Erythroblast (primary cell): ENCODE measurements around the gene MEIS1.

Source experiments
- DNase-seq, 2 experiments: peaks; one replicate each; lab custom pipeline; 2025; lab: John Stamatoyannopoulos, UW
- GATA1 ChIP-seq: IDR thresholded peaks from 2 replicates; pipeline ENCODE4 v1.6.1; 2011; ENCODE audit warnings: low read depth, mild to moderate bottlenecking, control low read depth, low read length, moderate library complexity
- POLR2A ChIP-seq: IDR thresholded peaks from 2 replicates; pipeline ENCODE4 v1.6.1; 2011; ENCODE audit warnings: mild to moderate bottlenecking, low read length

The MEIS1 gene

GRCh38 chr2:66585587-66585986, 150.7 kb downstream of the MEIS1 start:
- no peak for DNase-seq
- no peak for TF ChIP-seq GATA1
- TF ChIP-seq POLR2A = no peak

- no peak for TF ChIP-seq GATA1
- no peak for TF ChIP-seq POLR2A
- no peak for DNase-seq
Measured at GRCh38 chr2:66587216-66587615, 152.3 kb downstream of the MEIS1 start.

- TF ChIP-seq POLR2A = no peak
- TF ChIP-seq GATA1 = no peak
Measured at GRCh38 chr2:66594001-66594400, 159.1 kb downstream of the MEIS1 start.

GRCh38 chr2:66595556-66595955, 160.6 kb downstream of the MEIS1 start:
- TF ChIP-seq POLR2A (no peak), GATA1 (no peak)
- no peak for DNase-seq

More at GRCh38 chr2:66594001-66594400, 159.1 kb downstream of the MEIS1 start:
- DNase-seq = no peak

- no peak for DNase-seq
Measured at GRCh38 chr2:66596256-66596655, 161.3 kb downstream of the MEIS1 start.

GRCh38 chr2:66601624-66602023, 166.7 kb downstream of the MEIS1 start:
- TF ChIP-seq POLR2A (no peak), GATA1 (no peak)
- no peak for DNase-seq

More at GRCh38 chr2:66596256-66596655, 161.3 kb downstream of the MEIS1 start:
- TF ChIP-seq POLR2A (no peak), GATA1 (no peak)

GRCh38 chr2:66602341-66602740, 167.4 kb downstream of the MEIS1 start:
- DNase-seq = no peak
- no peak for TF ChIP-seq GATA1
- no peak for TF ChIP-seq POLR2A

GRCh38 chr2:66604326-66604725, 169.4 kb downstream of the MEIS1 start:
- DNase-seq = no peak
- no peak for TF ChIP-seq POLR2A

GRCh38 chr2:66604976-66605375, 170.1 kb downstream of the MEIS1 start:
- TF ChIP-seq GATA1 (no peak), POLR2A (no peak)

GRCh38 chr2:66607152-66607551, 172.2 kb downstream of the MEIS1 start:
- TF ChIP-seq POLR2A (no peak), GATA1 (no peak)
- DNase-seq = no peak

More at GRCh38 chr2:66604976-66605375, 170.1 kb downstream of the MEIS1 start:
- DNase-seq = no peak
